SK-N-SH (cell line): Measurements from ENCODE around the gene THSD4.

Source experiments
- CTCF ChIP-seq: fragments of 200-600 bp; sonication (generic); IDR thresholded peaks from 2 replicates; pipeline ENCODE4 v1.6.1; 2017; ENCODE audit warnings: antibody characterized with exemption, mild to moderate bottlenecking, moderate library complexity
- EP300 ChIP-seq, 2 experiments: IDR thresholded peaks; 2 replicates each; pipeline versions ENCODE4 v1.4.0 to v1.6.1; 2012; ENCODE audit warnings: borderline replicate concordance in 1 of 2, low read depth in 1 of 2, low read length in 1 of 2
- TF ChIP-seq, protein P1 (sequence below): fragments of 150-350 bp; IDR thresholded peaks from 2 replicates; pipeline ENCODE4 v1.6.1; 2017; ENCODE audit warnings: antibody characterized with exemption, low read length, low read depth, borderline replicate concordance

DNA sequence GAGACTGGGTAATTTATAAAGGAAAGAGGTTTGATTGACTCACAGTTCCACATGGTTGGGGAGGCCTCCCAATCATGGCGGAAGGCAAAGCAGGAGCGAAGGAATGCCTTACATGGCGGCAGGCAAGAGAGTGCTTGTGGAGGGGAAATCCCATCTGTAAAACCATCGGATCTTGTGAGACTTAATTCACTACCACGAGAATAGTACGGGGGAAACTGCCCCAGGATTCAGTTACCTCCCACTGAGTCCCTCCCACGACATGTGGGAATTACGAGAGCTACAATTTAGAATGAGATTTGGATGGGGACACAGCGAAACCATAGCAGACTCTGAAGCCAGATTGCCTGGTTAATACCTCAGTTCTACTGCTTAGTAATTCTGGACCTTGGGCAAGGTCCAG is 67.8 kb downstream of the THSD4 start:
- TF ChIP-seq CTCF (no peak), EP300 (IDR thresholded peaks at IDR 0.05; ENCODE audit: borderline replicate concordance in 1 of 2, low read depth in 1 of 2, low read length in 1 of 2) (no peak)
- TF ChIP-seq, protein P1, sequence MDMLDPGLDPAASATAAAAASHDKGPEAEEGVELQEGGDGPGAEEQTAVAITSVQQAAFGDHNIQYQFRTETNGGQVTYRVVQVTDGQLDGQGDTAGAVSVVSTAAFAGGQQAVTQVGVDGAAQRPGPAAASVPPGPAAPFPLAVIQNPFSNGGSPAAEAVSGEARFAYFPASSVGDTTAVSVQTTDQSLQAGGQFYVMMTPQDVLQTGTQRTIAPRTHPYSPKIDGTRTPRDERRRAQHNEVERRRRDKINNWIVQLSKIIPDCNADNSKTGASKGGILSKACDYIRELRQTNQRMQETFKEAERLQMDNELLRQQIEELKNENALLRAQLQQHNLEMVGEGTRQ = no peak
